Gastroesophageal sphincter (tissue), 3 donors: ENCODE results near the gene LDB3.

Experiments
- CTCF ChIP-seq, 4 experiments: fragments of 200-600 bp in 2 of 4; fragments of 450-650 bp in 2 of 4; sonication (generic) in 1 of 4; IDR thresholded peaks; one replicate each; pipeline ENCODE4 v1.5.1; 2017 to 2019; ENCODE audit warnings: antibody characterized with exemption in 4 of 4, mild to moderate bottlenecking in 2 of 4, moderate library complexity in 2 of 4
- POLR2A ChIP-seq, 2 donors: fragments of 450-650 bp; IDR thresholded peaks; one replicate each; pipeline ENCODE4 v1.6.1; 2017; ENCODE audit warnings: antibody characterized with exemption in 2 of 2, mild to moderate bottlenecking in 2 of 2, moderate library complexity in 1 of 2

GRCh38 chr10:86693275-86693674 lies 25.0 kb downstream of the LDB3 start:
- TF ChIP-seq POLR2A (IDR thresholded peaks at IDR 0.05) (no peak), CTCF (IDR thresholded peaks at IDR 0.05) (no peak)
